ENCODE measurements around the gene TMEM132D. TPM values are rescaled to one million over a fixed set of nuclear protein-coding genes. Genes with fewer than 3 reads are reported as not detected.

The TMEM132D gene
- total RNA-seq, 2 donors from 2014 or later, result not detected

GRCh38 chr12:129534966-129535750 is 368.7 kb downstream of the TMEM132D start:
- Mint-ChIP-seq H3K27me3 (no peaks in the 10 kb centered on the region), H3K36me3 (ENCODE audit: low read depth) (no peaks in the 10 kb centered on the region), H3K4me1 (no peaks in the 10 kb centered on the region), H3K27ac (no peak overlapping the region), H3K9me3 (peaks cover 8% of the 10 kb centered on the region), H3K4me3 (no peak overlapping the region)
- ATAC-seq (replicated peaks), result no peak

- Mint-ChIP-seq H3K36me3 (ENCODE audit: low read depth) (no peaks in the 10 kb centered on the region), H3K27ac (no peak overlapping the region), H3K4me1 (no peaks in the 10 kb centered on the region), H3K4me3 (no peak overlapping the region), H3K27me3 (no peaks in the 10 kb centered on the region), H3K9me3 (peaks cover 12% of the 10 kb centered on the region)
- ATAC-seq (replicated peaks), result no peak
These were observed 370.9 kb downstream of the TMEM132D start for GRCh38 chr12:129532707-129533499.

DNA sequence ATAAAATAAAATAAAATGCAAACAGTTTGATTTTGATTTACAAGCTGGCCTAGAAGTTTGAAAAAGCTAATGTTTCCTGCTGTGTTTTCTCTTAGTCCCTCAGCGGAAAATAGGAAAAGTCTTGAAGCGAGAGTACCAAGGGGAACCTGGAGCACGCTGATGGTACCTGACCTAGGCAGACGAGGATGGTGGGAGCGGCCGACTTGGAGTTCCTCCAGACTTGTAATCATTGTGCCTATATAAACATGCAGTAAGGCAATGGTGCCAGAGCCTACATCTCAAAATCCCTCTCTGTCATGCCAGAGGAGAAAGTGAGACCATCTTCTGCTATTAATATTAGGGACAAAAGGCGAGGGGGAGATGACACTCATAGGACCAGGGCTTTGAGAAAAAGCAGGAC is 371.7 kb downstream of the TMEM132D start:
- no peaks in the 10 kb centered on the region for H3K27me3 Mint-ChIP-seq
- no peak overlapping the region for H3K4me3 Mint-ChIP-seq
- peaks cover 12% of the 10 kb centered on the region for H3K9me3 Mint-ChIP-seq
- H3K36me3 Mint-ChIP-seq (ENCODE audit: low read depth), result no peaks in the 10 kb centered on the region
- no peak overlapping the region for H3K27ac Mint-ChIP-seq
- H3K4me1 Mint-ChIP-seq, result no peaks in the 10 kb centered on the region
- no peak for ATAC-seq (replicated peaks)

DNA sequence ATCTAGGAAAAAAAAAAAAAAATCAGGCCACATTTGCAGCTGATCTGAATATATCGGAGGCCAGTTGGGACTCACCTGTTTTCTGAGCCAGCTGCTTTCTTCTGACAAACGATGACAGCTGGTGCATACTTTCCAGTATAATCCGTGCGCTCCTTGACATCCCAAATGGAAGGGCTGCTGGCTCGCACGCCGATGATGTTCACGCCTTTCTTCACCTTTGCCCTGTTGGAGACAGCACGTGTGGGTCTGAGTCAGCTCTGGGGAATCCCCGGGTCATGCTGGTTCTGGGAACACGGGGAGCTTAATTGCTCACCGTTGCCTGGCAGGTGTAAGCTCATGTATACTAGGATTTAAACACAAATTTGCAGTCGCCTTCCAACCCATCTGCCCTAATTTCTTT is 372.8 kb downstream of the TMEM132D start:
- H3K36me3 Mint-ChIP-seq (ENCODE audit: low read depth), result no peaks in the 10 kb centered on the region
- ATAC-seq (replicated peaks), result no peak
- no peaks in the 10 kb centered on the region for H3K27me3 Mint-ChIP-seq
- no peaks in the 10 kb centered on the region for H3K4me1 Mint-ChIP-seq
- H3K4me3 Mint-ChIP-seq, result no peak overlapping the region
- peaks cover 8% of the 10 kb centered on the region for H3K9me3 Mint-ChIP-seq
- H3K27ac Mint-ChIP-seq, result no peak overlapping the region

GRCh38 chr12:129530517-129530916 is 373.3 kb downstream of the TMEM132D start:
- ATAC-seq (replicated peaks), result no peak
- Mint-ChIP-seq H3K36me3 (ENCODE audit: low read depth) (no peaks in the 10 kb centered on the region), H3K27me3 (no peaks in the 10 kb centered on the region), H3K4me3 (no peak overlapping the region), H3K9me3 (peaks cover 8% of the 10 kb centered on the region), H3K27ac (no peak overlapping the region), H3K4me1 (no peaks in the 10 kb centered on the region)

DNA sequence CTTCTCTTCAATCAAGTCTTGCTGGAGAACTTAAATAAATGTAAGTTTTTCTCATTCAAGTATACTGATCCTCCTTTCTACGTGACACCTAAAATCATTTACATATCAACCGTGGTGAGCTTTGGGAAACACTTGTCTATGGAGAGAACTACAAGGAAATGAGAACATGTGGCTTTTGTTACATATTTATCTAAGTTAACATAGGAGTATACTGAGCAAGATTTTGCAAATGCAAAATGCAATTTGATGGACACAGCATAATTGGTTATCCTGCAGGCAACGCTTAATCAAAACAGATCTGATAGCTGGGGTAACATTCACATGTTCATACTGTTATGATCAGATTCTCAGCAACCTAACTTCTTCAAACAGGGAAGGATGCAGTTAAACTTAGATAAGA is 376.3 kb downstream of the TMEM132D start:
- peaks cover 4% of the 10 kb centered on the region for H3K9me3 Mint-ChIP-seq
- H3K4me3 Mint-ChIP-seq, result no peak overlapping the region
- no peak overlapping the region for H3K27ac Mint-ChIP-seq
- no peaks in the 10 kb centered on the region for H3K4me1 Mint-ChIP-seq
- no peaks in the 10 kb centered on the region for H3K27me3 Mint-ChIP-seq
- no peak for ATAC-seq (replicated peaks)
- H3K36me3 Mint-ChIP-seq (ENCODE audit: low read depth), result no peaks in the 10 kb centered on the region

DNA sequence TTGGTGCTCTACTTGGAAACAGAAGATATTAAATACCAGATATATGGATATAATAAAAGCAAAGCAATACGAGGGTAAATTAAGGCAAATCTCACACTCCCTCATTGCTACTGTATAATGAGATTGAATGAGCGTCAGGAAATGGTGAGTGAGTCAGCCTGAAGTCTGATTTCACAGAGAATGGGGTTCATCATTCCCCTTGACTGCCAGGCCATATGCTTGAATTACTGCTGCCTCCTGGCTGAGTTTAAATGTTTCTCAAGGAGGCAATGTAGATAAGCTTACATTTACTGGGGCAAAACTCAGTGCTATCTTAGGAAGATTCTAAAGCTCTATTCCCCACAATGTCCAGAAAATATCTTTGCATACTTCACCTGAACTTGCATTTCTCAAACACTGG is 380.2 kb downstream of the TMEM132D start:
- H3K27me3 Mint-ChIP-seq, result no peaks in the 10 kb centered on the region
- H3K36me3 Mint-ChIP-seq (ENCODE audit: low read depth), result no peaks in the 10 kb centered on the region
- no peak overlapping the region for H3K4me3 Mint-ChIP-seq
- no peak overlapping the region for H3K27ac Mint-ChIP-seq
- no peaks in the 10 kb centered on the region for H3K9me3 Mint-ChIP-seq
- H3K4me1 Mint-ChIP-seq, result no peaks in the 10 kb centered on the region
- ATAC-seq (replicated peaks), result no peak

DNA sequence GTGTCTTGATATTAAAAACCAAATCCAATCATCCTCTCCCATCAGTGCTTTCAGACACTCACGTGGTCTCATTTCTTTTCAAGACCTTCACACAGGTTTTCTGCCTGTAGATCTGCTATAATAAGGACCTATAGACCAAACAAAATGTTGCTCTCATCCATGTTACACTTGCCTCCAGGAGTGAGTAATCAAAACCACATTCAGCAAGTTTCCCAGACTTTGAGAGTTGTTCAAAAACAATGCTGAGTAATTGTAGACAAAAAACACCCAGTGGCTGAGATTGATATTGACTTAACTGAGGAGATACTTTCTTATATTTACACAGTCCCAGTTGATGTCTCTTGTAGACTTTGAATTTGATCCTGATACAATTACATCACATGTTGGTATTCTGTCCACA is 383.1 kb downstream of the TMEM132D start:
- no peak for ATAC-seq (replicated peaks)
- peaks cover 12% of the 10 kb centered on the region for H3K9me3 Mint-ChIP-seq
- H3K27me3 Mint-ChIP-seq, result no peaks in the 10 kb centered on the region
- H3K4me3 Mint-ChIP-seq, result no peak overlapping the region
- no peaks in the 10 kb centered on the region for H3K36me3 Mint-ChIP-seq (ENCODE audit: low read depth)
- H3K4me1 Mint-ChIP-seq, result no peaks in the 10 kb centered on the region
- no peak overlapping the region for H3K27ac Mint-ChIP-seq

GRCh38 chr12:129503802-129504201 is 400.0 kb downstream of the TMEM132D start:
- Mint-ChIP-seq H3K9me3 (peaks cover 6% of the 10 kb centered on the region), H3K36me3 (ENCODE audit: low read depth) (no peaks in the 10 kb centered on the region), H3K27ac (no peak overlapping the region), H3K4me3 (no peak overlapping the region), H3K27me3 (no peaks in the 10 kb centered on the region), H3K4me1 (no peaks in the 10 kb centered on the region)
- ATAC-seq (replicated peaks), result no peak

- Mint-ChIP-seq H3K36me3 (ENCODE audit: low read depth) (no peaks in the 10 kb centered on the region), H3K4me1 (no peaks in the 10 kb centered on the region), H3K9me3 (peaks cover 10% of the 10 kb centered on the region), H3K4me3 (no peak overlapping the region), H3K27me3 (no peaks in the 10 kb centered on the region), H3K27ac (no peak overlapping the region)
- ATAC-seq (replicated peaks), result no peak
These were observed 407.6 kb downstream of the TMEM132D start for GRCh38 chr12:129496226-129496625.

DNA sequence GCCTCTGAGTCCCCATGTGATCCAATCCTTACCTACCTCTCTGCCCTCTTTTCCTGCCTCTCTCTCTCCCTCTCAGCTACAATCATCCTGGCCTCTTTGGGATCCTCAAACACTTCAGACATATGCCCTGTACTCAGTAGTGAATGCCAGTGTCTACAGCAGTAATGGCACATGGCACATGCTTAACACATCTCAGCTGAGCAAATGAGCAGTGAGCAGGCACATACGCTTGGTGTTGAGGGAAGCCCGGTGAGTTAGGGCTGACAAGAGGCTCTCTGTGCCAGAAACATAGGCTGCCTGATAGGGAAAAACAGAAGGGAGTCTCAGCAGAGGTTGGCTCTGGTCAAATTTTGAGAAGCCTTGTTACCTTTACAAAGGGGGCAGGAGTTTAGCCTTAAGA is 409.1 kb downstream of the TMEM132D start:
- Mint-ChIP-seq H3K9me3 (peaks cover 10% of the 10 kb centered on the region), H3K36me3 (ENCODE audit: low read depth) (no peaks in the 10 kb centered on the region), H3K4me3 (no peak overlapping the region), H3K4me1 (no peaks in the 10 kb centered on the region), H3K27me3 (no peaks in the 10 kb centered on the region), H3K27ac (no peak overlapping the region)
- no peak for ATAC-seq (replicated peaks)

DNA sequence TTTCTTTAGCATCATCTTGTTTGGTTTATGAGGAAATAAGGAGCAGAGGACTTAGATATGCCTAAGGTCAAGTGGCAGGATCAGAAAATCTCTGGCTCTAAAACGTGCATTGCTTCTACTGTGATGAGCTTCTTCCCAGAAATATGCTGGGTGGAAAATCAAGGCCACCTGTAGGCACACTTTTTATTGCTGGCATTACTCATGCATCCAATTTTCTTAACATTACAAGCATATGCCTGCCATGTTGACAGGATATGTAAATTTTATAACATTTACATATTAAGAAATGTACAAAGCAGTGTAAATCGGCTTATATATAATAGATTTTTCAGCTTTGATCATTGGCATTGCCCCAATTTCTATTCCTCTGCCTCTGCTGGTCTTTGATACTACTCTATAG is 409.6 kb downstream of the TMEM132D start:
- Mint-ChIP-seq H3K27ac (no peak overlapping the region), H3K4me1 (no peaks in the 10 kb centered on the region), H3K4me3 (no peak overlapping the region), H3K36me3 (ENCODE audit: low read depth) (no peaks in the 10 kb centered on the region), H3K27me3 (no peaks in the 10 kb centered on the region), H3K9me3 (peaks cover 8% of the 10 kb centered on the region)
- no peak for ATAC-seq (replicated peaks)

- Mint-ChIP-seq H3K27me3 (no peaks in the 10 kb centered on the region), H3K36me3 (ENCODE audit: low read depth) (no peaks in the 10 kb centered on the region), H3K27ac (no peak overlapping the region), H3K9me3 (no peaks in the 10 kb centered on the region), H3K4me3 (no peak overlapping the region), H3K4me1 (no peaks in the 10 kb centered on the region)
- no peak for ATAC-seq (replicated peaks)
These were observed 414.6 kb downstream of the TMEM132D start for GRCh38 chr12:129489100-129489676.

- Mint-ChIP-seq H3K9me3 (no peaks in the 10 kb centered on the region), H3K27me3 (no peaks in the 10 kb centered on the region), H3K4me3 (no peak overlapping the region), H3K36me3 (ENCODE audit: low read depth) (no peaks in the 10 kb centered on the region), H3K27ac (no peak overlapping the region), H3K4me1 (no peaks in the 10 kb centered on the region)
- ATAC-seq (replicated peaks), result no peak
These were observed 416.9 kb downstream of the TMEM132D start for GRCh38 chr12:129486931-129487330.
